Gastroesophageal sphincter (tissue), 4 donors: ENCODE measurements around the gene IL31. TPM values are rescaled to one million over a fixed set of nuclear protein-coding genes. Genes with fewer than 3 reads are reported as not detected.

Source experiments
- ATAC-seq: fragments of 150-250 bp; one replicate; pipeline ENCODE4 v1.9.1; 2016; ENCODE audit warnings: mild to moderate bottlenecking, moderate library complexity
- H3K27ac ChIP-seq, 4 donors: fragments of 200-600 bp; sonication (generic) in 3 of 4; 1 replicate in 3 of 4; 2 replicates in 1 of 4; pipeline ENCODE4 v1.5.1; 2016 to 2019
- H3K27me3 ChIP-seq: fragments of 200-600 bp; sonication (generic); one replicate; pipeline ENCODE4 v1.5.1; 2019
- H3K36me3 ChIP-seq, 2 donors: fragments of 200-600 bp; sonication (generic); one replicate each; pipeline ENCODE4 v1.5.1; 2019; ENCODE audit warnings: control low read depth in 1 of 2
- H3K4me1 ChIP-seq, 3 donors: fragments of 200-600 bp; sonication (generic); 1 replicate in 2 of 3; 2 replicates in 1 of 3; pipeline ENCODE4 v1.5.1; 2016 to 2019; ENCODE audit warnings: control low read depth in 2 of 3
- H3K4me3 ChIP-seq, 2 donors: fragments of 200-600 bp; sonication (generic); one replicate each; pipeline ENCODE4 v1.5.1; 2019; ENCODE audit warnings: mild to moderate bottlenecking in 1 of 2, moderate library complexity in 1 of 2
- H3K9me3 ChIP-seq, 3 donors: fragments of 200-600 bp; sonication (generic); one replicate each; pipeline ENCODE4 v1.5.1; 2017 to 2019; ENCODE audit warnings: control low read depth in 2 of 3
- EP300 ChIP-seq: sonication (generic); formaldehyde crosslinking; IDR thresholded peaks from one replicate; pipeline ENCODE4 v1.6.1; 2017; ENCODE audit warnings: antibody characterized with exemption, mild to moderate bottlenecking
- POLR2A ChIP-seq, 2 donors: fragments of 450-650 bp; IDR thresholded peaks; one replicate each; pipeline ENCODE4 v1.6.1; 2017; ENCODE audit warnings: antibody characterized with exemption in 2 of 2, mild to moderate bottlenecking in 2 of 2, moderate library complexity in 1 of 2
- POLR2AphosphoS5 ChIP-seq: sonication (generic); formaldehyde crosslinking; IDR thresholded peaks from one replicate; pipeline ENCODE4 v1.6.1; 2017; ENCODE audit warnings: antibody characterized with exemption
- WGBS, 2 donors: methylation state at CpG; one replicate each; pipeline ENCODE4 v1.1.5; 2018; ENCODE audit warnings: low coverage in 1 of 2; 5-methylcytosine and 5-hydroxymethylcytosine counted together
- total RNA-seq, 4 donors: library from RNA; depleted of rRNA; stranded (reverse); fragments of >200 nt; gene quantifications; one replicate each; pipeline ENCODE4 v1.1.0, GENCODE V29; 2016
- TF ChIP-seq, protein P1 (sequence below), 4 experiments: fragments of 200-600 bp in 2 of 4; fragments of 450-650 bp in 2 of 4; sonication (generic) in 1 of 4; IDR thresholded peaks; one replicate each; pipeline ENCODE4 v1.5.1; 2017 to 2019; ENCODE audit warnings: antibody characterized with exemption in 4 of 4, mild to moderate bottlenecking in 2 of 4, moderate library complexity in 2 of 4

IL31 gene
- total RNA-seq, 4 donors from 2014 or later: not detected

DNA sequence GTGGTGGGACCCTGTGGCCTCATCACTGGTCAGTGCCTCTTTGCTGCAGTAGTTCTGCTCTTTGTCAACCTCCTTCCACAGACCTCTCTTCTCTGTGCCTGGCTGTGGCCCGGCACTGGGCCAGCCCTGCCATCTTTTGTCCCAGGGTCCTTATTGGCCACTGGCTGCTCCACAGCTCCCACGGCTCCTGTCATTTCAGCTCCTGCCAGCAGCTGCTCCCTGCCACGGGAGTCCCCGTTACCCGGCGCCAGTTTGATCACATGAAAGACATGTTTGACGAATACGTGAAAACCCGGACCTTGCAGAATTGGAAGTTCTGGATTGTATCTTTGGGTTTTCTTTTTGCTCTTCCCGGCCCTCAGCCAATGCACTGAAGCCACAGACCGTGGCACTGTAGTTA is 35.4 kb downstream of the IL31 start:
- no peak for ATAC-seq
- no peak overlapping the region for H3K4me3 ChIP-seq
- H3K36me3 ChIP-seq: peaks cover 0 to 100% of the 10 kb centered on the region in 2 donors

DNA sequence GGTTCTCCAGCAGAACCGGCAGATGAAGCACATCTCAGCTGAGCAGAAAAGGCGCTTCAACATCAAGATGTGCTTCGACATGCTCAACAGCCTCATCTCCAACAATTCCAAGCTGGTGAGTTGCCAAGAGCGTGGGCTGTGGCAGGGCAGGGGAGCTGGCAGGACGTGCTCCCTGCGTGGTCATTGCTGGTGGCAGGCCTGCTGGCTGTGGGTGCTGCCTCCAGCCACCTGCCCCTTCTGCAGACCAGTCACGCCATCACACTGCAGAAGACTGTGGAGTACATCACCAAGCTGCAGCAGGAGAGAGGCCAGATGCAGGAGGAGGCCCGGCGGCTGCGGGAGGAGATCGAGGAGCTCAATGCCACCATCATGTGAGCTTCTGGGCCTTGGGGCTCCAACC is 35.8 kb downstream of the IL31 start:
- Histone ChIP-seq H3K4me1 (no peaks in the 10 kb centered on the region), H3K27me3 (no peaks in the 10 kb centered on the region), H3K4me3 (no peak overlapping the region), H3K27ac (no peak overlapping the region), H3K36me3 (peaks cover 0 to 100% of the 10 kb centered on the region in 2 donors), H3K9me3 (no peaks in the 10 kb centered on the region)
- no peak for ATAC-seq
- no CpG with 5 or more reads among the region's 11 CpGs for WGBS, 2 donors
- TF ChIP-seq, protein P1, sequence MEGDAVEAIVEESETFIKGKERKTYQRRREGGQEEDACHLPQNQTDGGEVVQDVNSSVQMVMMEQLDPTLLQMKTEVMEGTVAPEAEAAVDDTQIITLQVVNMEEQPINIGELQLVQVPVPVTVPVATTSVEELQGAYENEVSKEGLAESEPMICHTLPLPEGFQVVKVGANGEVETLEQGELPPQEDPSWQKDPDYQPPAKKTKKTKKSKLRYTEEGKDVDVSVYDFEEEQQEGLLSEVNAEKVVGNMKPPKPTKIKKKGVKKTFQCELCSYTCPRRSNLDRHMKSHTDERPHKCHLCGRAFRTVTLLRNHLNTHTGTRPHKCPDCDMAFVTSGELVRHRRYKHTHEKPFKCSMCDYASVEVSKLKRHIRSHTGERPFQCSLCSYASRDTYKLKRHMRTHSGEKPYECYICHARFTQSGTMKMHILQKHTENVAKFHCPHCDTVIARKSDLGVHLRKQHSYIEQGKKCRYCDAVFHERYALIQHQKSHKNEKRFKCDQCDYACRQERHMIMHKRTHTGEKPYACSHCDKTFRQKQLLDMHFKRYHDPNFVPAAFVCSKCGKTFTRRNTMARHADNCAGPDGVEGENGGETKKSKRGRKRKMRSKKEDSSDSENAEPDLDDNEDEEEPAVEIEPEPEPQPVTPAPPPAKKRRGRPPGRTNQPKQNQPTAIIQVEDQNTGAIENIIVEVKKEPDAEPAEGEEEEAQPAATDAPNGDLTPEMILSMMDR (IDR thresholded peaks at IDR 0.05): no peak
- TF ChIP-seq POLR2A (IDR thresholded peaks at IDR 0.05) (no peak), EP300 (no peak), POLR2AphosphoS5 (no peak)

More for the DNA sequence above, 35.4 kb downstream of the IL31 start:
- no peak overlapping the region for H3K27ac ChIP-seq
- 87 to 89% methylated on average over 5 to 10 of the region's 11 CpGs for WGBS, 2 donors
- TF ChIP-seq POLR2AphosphoS5 (no peak), POLR2A (IDR thresholded peaks at IDR 0.05) (no peak), EP300 (no peak)
- TF ChIP-seq, protein P1 (IDR thresholded peaks at IDR 0.05): no peak
- no peaks in the 10 kb centered on the region for H3K4me1 ChIP-seq
- no peaks in the 10 kb centered on the region for H3K27me3 ChIP-seq
- H3K9me3 ChIP-seq: no peaks in the 10 kb centered on the region

DNA sequence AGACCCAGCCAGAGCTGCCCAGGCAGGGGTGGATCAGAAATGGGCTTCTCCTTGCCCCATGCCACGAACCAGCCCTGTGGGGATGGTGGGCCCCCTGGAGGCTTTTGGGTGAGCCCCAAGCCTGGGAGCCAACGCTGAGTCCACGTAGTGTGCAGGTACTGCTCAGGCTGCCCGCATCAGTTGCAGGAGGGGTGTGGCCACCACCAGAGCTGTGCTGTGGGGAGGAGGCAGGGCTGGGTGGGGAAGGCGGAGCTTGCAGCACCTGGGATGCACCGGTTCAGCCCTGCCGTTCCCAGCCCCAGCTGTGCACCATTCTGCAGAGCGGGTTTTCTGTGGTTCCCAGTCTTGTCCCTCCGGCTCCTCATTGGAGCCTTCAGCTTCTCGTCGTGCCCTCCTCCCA is 36.3 kb downstream of the IL31 start:
- Histone ChIP-seq H3K27me3 (no peaks in the 10 kb centered on the region), H3K36me3 (peaks cover 0 to 100% of the 10 kb centered on the region in 2 donors)
- ATAC-seq: no peak

DNA sequence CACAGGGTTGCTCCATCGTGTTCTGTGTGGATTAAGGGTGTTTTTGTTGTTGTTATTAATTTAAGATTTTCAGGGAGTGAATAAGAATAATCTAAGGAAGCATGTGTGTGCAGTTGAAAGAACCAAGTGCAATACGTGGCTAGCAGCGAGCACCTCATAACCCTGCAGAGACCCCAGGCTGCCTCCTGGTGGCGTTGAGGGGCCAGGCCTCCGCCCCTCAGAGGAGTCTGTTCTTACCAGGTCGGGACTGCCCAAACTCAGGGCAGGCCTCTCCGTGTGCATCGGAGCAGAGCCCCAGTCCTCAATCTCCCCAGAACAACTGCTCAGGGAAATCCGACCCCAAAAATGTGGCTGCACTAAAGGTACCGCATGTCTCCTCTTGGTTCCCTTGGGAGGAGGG is 36.8 kb downstream of the IL31 start:
- TF ChIP-seq POLR2A (IDR thresholded peaks at IDR 0.05): no peak
- no peak for TF ChIP-seq EP300
- TF ChIP-seq POLR2AphosphoS5: no peak
- TF ChIP-seq, protein P1 (IDR thresholded peaks at IDR 0.05): no peak
- no peak for ATAC-seq
- Histone ChIP-seq H3K9me3 (no peaks in the 10 kb centered on the region), H3K27ac (no peak overlapping the region), H3K4me3 (no peak overlapping the region), H3K4me1 (no peaks in the 10 kb centered on the region), H3K27me3 (no peaks in the 10 kb centered on the region), H3K36me3 (peaks cover 0 to 100% of the 10 kb centered on the region in 2 donors)
- WGBS, 2 donors: 48 to 67% methylated on average over 3 to 5 of the region's 10 CpGs

More for the DNA sequence above, 36.3 kb downstream of the IL31 start:
- no CpG with 5 or more reads among the region's 11 CpGs for WGBS, 2 donors
- TF ChIP-seq EP300 (no peak), POLR2A (IDR thresholded peaks at IDR 0.05) (no peak), POLR2AphosphoS5 (no peak)
- TF ChIP-seq, protein P1 (IDR thresholded peaks at IDR 0.05): no peak
- H3K27ac ChIP-seq: no peak overlapping the region
- no peaks in the 10 kb centered on the region for H3K4me1 ChIP-seq
- H3K4me3 ChIP-seq: no peak overlapping the region
- no peaks in the 10 kb centered on the region for H3K9me3 ChIP-seq

DNA sequence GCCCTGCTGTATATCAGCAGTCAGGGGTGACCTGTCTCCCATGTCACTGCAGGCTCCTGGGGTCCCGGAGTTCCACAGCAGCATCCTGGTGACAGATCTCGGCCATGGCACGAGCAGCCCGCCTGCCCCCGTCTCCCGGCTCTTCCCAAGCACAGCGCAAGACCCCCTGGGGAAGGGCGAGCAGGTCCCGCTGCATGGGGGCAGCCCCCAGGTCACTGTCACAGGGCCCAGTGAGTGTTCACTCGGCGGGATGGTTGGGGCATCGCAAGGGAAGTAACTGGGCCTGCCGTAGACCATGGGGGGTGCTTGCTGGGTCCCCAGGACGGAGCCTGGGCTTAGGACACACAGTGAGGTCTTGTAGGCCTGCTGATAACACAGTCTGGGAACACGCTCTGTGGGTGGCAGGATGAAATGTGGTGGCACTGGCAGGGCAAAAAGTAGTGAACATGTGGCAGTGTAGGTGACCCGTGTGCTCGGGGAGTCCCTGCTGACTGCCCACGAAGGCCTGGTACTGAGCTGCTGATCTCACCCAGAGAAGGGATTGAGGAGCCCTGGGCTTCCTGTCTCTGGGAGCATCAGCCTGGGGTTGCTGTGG is 38.5 kb downstream of the IL31 start:
- WGBS, 2 donors: no CpG with 5 or more reads among the region's 18 CpGs
- Histone ChIP-seq H3K27me3 (no peaks in the 10 kb centered on the region), H3K9me3 (no peaks in the 10 kb centered on the region), H3K4me1 (no peaks in the 10 kb centered on the region), H3K27ac (no peak overlapping the region), H3K36me3 (peaks cover 0 to 100% of the 10 kb centered on the region in 2 donors), H3K4me3 (no peak overlapping the region)
- no peak for ATAC-seq
- no peak for TF ChIP-seq POLR2A (IDR thresholded peaks at IDR 0.05)
- TF ChIP-seq, protein P1 (IDR thresholded peaks at IDR 0.05): no peak
- TF ChIP-seq EP300: no peak
- no peak for TF ChIP-seq POLR2AphosphoS5
